DND-41 (cell line): ENCODE results near the gene AVL9.
A peak's percentile ranks its signal among the peaks of the same experiment; 100 is the strongest.

Source experiments
- ATAC-seq: fragments of 200-7000 bp; cut with Tn5 transposase; 3 replicates; pipeline ENCODE4 v1.9.1; 2021; ENCODE audit warnings: low read depth; ENCODE audit not compliant: insufficient read depth
- DNase-seq: peaks from one replicate; pipeline ENCODE4 v3.0.0-alpha.2; 2020
- H2AFZ ChIP-seq: 2 replicates; pipeline ENCODE4 v1.6.0; 2012; ENCODE audit warnings: low read depth, low read length
- H3K27ac ChIP-seq: 2 replicates; pipeline ENCODE4 v1.5.1; 2012; ENCODE audit warnings: low read length, inconsistent platforms
- H3K27me3 ChIP-seq: fragments of 200-600 bp; sonication (generic); 2 replicates; pipeline ENCODE4 v1.6.0; 2012; ENCODE audit warnings: low read length, mild to moderate bottlenecking, inconsistent platforms; ENCODE audit not compliant: insufficient read depth, poor library complexity
- H3K36me3 ChIP-seq: 2 replicates; pipeline ENCODE4 v1.5.1; 2012; ENCODE audit warnings: low read length, inconsistent platforms; ENCODE audit not compliant: insufficient read depth
- H3K4me1 ChIP-seq: 2 replicates; pipeline ENCODE4 v1.5.1; 2012; ENCODE audit warnings: mild to moderate bottlenecking, low read length; ENCODE audit not compliant: insufficient read depth
- H3K4me2 ChIP-seq: 2 replicates; pipeline ENCODE4 v1.6.0; 2012; ENCODE audit warnings: mild to moderate bottlenecking, moderate library complexity, low read length, inconsistent platforms; ENCODE audit not compliant: insufficient read depth
- H3K4me3 ChIP-seq, 2 experiments: fragments of 200-600 bp in 1 of 2; shearing (Covaris generic) in 1 of 2; 2 replicates each; pipeline ENCODE4 v1.5.1; 2012 to 2016; ENCODE audit warnings: inconsistent platforms in 2 of 2, low read length in 2 of 2, mild to moderate bottlenecking in 2 of 2, low read depth in 1 of 2, moderate library complexity in 1 of 2
- H3K79me2 ChIP-seq: 2 replicates; pipeline ENCODE4 v1.6.0; 2012; ENCODE audit warnings: low read length, inconsistent platforms; ENCODE audit not compliant: insufficient read depth
- H3K9ac ChIP-seq: 2 replicates; pipeline ENCODE4 v1.6.0; 2012; ENCODE audit warnings: low read depth, mild to moderate bottlenecking, inconsistent platforms, low read length, moderate library complexity
- H3K9me3 ChIP-seq: 2 replicates; pipeline ENCODE4 v1.5.1; 2012; ENCODE audit warnings: low read length, moderate library complexity, mild to moderate bottlenecking, inconsistent platforms; ENCODE audit not compliant: insufficient read depth, severe bottlenecking
- H4K20me1 ChIP-seq: 2 replicates; pipeline ENCODE4 v1.6.0; 2012; ENCODE audit warnings: low read length; ENCODE audit not compliant: insufficient read depth
- EZH2 ChIP-seq: IDR thresholded peaks from 3 replicates; pipeline ENCODE4 v1.6.1; 2012; ENCODE audit warnings: borderline replicate concordance, low read depth, mild to moderate bottlenecking, moderate library complexity, low read length, inconsistent platforms; ENCODE audit not compliant: severe bottlenecking
- TF ChIP-seq, protein P1 (sequence below): IDR thresholded peaks from 2 replicates; pipeline ENCODE4 v1.5.1; 2012; ENCODE audit warnings: borderline replicate concordance, low read length, moderate library complexity, mild to moderate bottlenecking; ENCODE audit not compliant: poor library complexity, severe bottlenecking; ENCODE audit errors: extremely low read depth

Gene AVL9

DNA sequence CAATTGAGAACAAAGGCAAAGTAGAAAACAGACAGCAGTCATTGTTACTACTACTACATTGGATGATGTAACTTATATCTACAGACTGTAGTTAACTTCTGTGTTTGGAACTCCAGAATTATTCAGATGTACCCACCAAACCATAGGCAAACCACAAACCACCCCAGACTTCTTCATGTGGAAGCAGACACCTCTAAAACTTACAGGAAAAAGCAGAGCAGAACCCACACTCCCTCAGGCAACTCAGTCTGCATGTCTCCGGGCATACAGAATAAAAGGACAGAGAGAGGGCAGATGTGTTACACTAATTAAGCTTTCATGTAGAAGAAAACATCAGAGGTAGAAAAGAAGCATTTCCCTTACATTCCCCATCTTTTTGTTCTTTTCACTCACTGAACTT lies 14.1 kb upstream of the AVL9 start:
- ATAC-seq = peak; percentile 72
- 0 out of 2 replicates have a peak, but pooled peaks cover 5% of the 10 kb centered on the region for H3K4me1 ChIP-seq
- TF ChIP-seq EZH2 = no peak
- TF ChIP-seq, protein P1, sequence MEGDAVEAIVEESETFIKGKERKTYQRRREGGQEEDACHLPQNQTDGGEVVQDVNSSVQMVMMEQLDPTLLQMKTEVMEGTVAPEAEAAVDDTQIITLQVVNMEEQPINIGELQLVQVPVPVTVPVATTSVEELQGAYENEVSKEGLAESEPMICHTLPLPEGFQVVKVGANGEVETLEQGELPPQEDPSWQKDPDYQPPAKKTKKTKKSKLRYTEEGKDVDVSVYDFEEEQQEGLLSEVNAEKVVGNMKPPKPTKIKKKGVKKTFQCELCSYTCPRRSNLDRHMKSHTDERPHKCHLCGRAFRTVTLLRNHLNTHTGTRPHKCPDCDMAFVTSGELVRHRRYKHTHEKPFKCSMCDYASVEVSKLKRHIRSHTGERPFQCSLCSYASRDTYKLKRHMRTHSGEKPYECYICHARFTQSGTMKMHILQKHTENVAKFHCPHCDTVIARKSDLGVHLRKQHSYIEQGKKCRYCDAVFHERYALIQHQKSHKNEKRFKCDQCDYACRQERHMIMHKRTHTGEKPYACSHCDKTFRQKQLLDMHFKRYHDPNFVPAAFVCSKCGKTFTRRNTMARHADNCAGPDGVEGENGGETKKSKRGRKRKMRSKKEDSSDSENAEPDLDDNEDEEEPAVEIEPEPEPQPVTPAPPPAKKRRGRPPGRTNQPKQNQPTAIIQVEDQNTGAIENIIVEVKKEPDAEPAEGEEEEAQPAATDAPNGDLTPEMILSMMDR = no peak
- peak; percentile 29 for DNase-seq
- no peaks in the 10 kb centered on the region for H3K27me3 ChIP-seq
- no peak overlapping the region for H3K4me3 ChIP-seq
- H3K9ac ChIP-seq = no peak overlapping the region
- H3K4me2 ChIP-seq = no peak overlapping the region
- H3K79me2 ChIP-seq = no peaks in the 10 kb centered on the region
- H2AFZ ChIP-seq = no peak overlapping the region
- no peaks in the 10 kb centered on the region for H4K20me1 ChIP-seq
- H3K27ac ChIP-seq = no peak overlapping the region
- H3K9me3 ChIP-seq = no peaks in the 10 kb centered on the region
- peaks cover 3% of the 10 kb centered on the region; the same call in 1 of the 2 replicates for H3K36me3 ChIP-seq

DNA sequence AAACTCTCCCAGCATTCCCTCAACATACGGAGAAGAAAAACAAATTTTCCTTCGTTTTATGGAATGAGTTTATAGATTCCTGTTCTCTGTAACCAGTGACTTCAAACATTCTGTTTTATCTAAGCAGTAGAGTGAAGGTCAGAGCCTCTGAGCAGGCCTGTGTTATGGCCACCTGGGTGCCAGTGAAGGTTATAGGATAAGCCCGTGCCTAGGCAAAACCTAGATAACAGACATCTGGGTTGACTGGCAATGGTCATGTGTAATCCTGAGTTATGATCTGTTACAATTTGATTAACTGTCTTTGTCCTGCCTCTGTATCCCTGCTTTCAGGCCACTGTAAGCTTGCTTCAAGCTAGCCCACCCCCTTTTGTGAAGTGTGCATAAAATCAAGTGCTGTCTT lies 13.4 kb upstream of the AVL9 start:
- no peak overlapping the region for H3K4me2 ChIP-seq
- TF ChIP-seq, protein P1 = no peak
- no peak for TF ChIP-seq EZH2
- H3K9ac ChIP-seq = no peak overlapping the region
- no peaks in the 10 kb centered on the region for H3K9me3 ChIP-seq
- ATAC-seq (no peak), DNase-seq (no peak)
- no peak overlapping the region for H2AFZ ChIP-seq
- no peak overlapping the region for H3K27ac ChIP-seq
- H3K27me3 ChIP-seq = no peaks in the 10 kb centered on the region
- H3K4me3 ChIP-seq = no peak overlapping the region
- peaks cover 11% of the 10 kb centered on the region; the same call in 1 of the 2 replicates for H3K36me3 ChIP-seq
- 0 out of 2 replicates have a peak, but pooled peaks cover 5% of the 10 kb centered on the region for H3K4me1 ChIP-seq
- no peaks in the 10 kb centered on the region for H4K20me1 ChIP-seq
- H3K79me2 ChIP-seq = no peaks in the 10 kb centered on the region

DNA sequence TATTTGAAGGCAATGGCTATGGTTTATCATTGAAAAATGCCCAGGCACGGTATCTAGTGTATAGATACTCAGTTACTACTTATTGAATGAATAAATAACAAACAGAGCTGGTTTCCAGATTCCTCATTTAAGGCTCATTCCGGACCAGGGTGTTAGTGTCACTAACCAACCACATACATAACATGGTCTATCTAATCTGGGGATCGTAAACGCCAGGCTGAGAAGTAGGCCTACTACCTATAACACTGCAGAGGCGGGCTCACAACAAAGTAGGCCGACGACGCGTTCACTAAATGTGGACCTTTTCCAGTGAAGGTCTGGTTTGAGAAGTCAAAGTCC lies 5.5 kb upstream of the AVL9 start:
- peak overlapping the region; percentile 66 for H3K4me2 ChIP-seq
- peak overlapping the region; percentile 77 for H3K9ac ChIP-seq
- H3K9me3 ChIP-seq = no peaks in the 10 kb centered on the region
- ATAC-seq (no peak), DNase-seq (no peak)
- peak overlapping the region; percentile 92 for H2AFZ ChIP-seq
- H3K4me3 ChIP-seq = peak overlapping the region; percentile 66 to 84
- TF ChIP-seq EZH2 = no peak
- TF ChIP-seq, protein P1 = no peak
- peak overlapping the region; percentile 94 for H3K27ac ChIP-seq
- H3K36me3 ChIP-seq = peaks cover 28% of the 10 kb centered on the region
- H3K4me1 ChIP-seq = peaks cover 34% of the 10 kb centered on the region
- H3K27me3 ChIP-seq = no peaks in the 10 kb centered on the region
- no peaks in the 10 kb centered on the region for H4K20me1 ChIP-seq
- peaks cover 25% of the 10 kb centered on the region for H3K79me2 ChIP-seq
